Measurements from ENCODE around the gene FOLR3. TPM values are rescaled to one million over a fixed set of nuclear protein-coding genes. Genes with fewer than 3 reads are reported as not detected.
A peak's percentile ranks its signal among the peaks of the same experiment; 100 is the strongest.

The FOLR3 gene
- total RNA-seq, 1 donor from 2014 or later, result not detected

DNA sequence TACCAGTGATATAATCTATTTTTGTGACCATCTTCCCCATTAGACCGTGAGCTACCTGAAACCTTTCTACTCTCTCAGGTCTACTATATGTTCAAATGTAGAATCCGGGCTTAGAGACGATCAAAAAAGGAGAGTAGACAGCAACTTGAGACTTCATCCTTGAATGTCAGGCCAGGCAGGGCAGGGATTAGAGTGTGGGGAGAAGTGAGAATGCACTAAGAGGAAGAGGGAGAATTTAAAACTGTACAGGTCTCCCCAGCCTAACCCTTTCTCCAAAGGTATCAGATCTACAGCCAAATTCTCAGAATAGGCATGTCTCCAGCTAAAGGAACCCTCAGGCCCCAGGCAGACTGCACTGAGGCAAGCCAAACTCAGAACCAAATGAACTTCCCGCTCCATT, 33.4 kb upstream of the FOLR3 start:
- no peaks in the 10 kb centered on the region for H3K9me3 Mint-ChIP-seq (ENCODE audit: low read depth)
- peaks cover 37% of the 10 kb centered on the region for H3K4me1 Mint-ChIP-seq (ENCODE audit: low read depth)
- peak overlapping the region; percentile 86 for H3K4me3 Mint-ChIP-seq (ENCODE audit: unreplicated experiment)
- no peak for DNase-seq (ENCODE audit: low spot score)
- H3K27me3 Mint-ChIP-seq (ENCODE audit: low read depth), result no peaks in the 10 kb centered on the region
- TF ChIP-seq, protein P1, sequence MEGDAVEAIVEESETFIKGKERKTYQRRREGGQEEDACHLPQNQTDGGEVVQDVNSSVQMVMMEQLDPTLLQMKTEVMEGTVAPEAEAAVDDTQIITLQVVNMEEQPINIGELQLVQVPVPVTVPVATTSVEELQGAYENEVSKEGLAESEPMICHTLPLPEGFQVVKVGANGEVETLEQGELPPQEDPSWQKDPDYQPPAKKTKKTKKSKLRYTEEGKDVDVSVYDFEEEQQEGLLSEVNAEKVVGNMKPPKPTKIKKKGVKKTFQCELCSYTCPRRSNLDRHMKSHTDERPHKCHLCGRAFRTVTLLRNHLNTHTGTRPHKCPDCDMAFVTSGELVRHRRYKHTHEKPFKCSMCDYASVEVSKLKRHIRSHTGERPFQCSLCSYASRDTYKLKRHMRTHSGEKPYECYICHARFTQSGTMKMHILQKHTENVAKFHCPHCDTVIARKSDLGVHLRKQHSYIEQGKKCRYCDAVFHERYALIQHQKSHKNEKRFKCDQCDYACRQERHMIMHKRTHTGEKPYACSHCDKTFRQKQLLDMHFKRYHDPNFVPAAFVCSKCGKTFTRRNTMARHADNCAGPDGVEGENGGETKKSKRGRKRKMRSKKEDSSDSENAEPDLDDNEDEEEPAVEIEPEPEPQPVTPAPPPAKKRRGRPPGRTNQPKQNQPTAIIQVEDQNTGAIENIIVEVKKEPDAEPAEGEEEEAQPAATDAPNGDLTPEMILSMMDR (IDR thresholded peaks at IDR 0.05), result no peak
- H3K27ac Mint-ChIP-seq (ENCODE audit: unreplicated experiment), result peak overlapping the region; percentile 95
- H3K36me3 Mint-ChIP-seq (ENCODE audit: low read depth), result peaks cover 8% of the 10 kb centered on the region

DNA sequence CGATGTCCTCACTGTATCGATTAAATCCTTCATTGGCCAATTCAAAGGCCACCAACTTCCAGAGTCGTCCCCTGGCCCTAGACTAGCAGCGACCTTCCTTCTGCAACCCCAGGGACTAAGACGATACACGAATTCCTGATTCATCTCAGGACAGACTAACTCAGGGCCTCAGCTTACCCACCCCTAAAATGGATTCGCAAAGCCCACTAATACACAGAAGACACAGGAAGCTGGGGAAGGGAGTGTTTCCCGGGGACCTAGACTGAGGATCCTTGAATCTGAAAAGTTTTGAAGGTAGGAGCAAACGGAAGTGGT, 32.9 kb upstream of the FOLR3 start:
- H3K4me1 Mint-ChIP-seq (ENCODE audit: low read depth), result peaks cover 37% of the 10 kb centered on the region
- H3K4me3 Mint-ChIP-seq (ENCODE audit: unreplicated experiment), result peak overlapping the region; percentile 86
- no peaks in the 10 kb centered on the region for H3K27me3 Mint-ChIP-seq (ENCODE audit: low read depth)
- no peak for DNase-seq (ENCODE audit: low spot score)
- TF ChIP-seq, protein P1 (IDR thresholded peaks at IDR 0.05), result no peak
- H3K27ac Mint-ChIP-seq (ENCODE audit: unreplicated experiment), result peak overlapping the region; percentile 95
- H3K9me3 Mint-ChIP-seq (ENCODE audit: low read depth), result no peaks in the 10 kb centered on the region
- H3K36me3 Mint-ChIP-seq (ENCODE audit: low read depth), result peaks cover 8% of the 10 kb centered on the region

DNA sequence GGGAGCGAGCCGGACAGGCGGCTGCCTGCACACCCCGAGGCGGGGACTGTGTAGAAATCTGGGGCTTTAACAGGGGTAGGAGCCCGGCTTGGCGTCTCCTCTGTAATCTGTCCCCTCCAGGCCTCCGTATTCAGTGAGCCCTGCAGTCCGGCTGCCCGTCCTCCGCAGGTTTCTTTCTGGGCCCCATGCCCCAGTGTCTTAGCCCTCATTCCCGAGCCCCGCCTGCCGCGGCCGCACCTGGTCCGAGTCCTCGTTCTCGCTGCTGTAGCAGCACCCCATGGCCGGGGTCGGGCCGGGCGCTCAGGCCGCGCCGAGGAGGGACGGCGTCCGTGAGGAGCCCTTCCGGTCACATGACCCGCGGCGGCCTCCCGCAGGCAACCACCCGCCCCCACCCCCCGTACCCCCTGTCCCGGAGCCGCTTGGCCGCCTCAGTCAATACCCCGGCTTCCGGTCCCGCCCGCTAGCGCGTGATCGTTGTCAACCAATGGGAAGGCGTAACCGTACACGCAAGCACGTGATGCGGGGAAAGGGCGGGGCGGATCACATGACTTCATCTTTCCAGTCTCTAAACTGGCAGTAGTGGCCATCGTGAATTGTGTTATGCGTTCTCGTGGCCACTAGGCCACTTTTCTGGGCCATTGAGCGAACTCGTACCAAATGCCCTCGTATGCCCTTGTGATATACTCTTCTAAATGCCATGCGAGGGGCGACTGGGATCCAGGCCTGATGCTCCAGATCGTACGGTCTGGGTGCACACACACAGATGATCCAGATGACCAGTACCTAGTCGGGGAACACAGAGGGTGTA, 32.4 kb upstream of the FOLR3 start, which contains the start of gene LAMTOR1:
LAMTOR1 (minus strand) TSS at position 352 of the 808 bp plus-strand sequence; CDS start at position 279, 73 bp downstream.
- H3K4me3 Mint-ChIP-seq (ENCODE audit: unreplicated experiment), result peak within 1 kb of the TSS; percentile 86

DNA sequence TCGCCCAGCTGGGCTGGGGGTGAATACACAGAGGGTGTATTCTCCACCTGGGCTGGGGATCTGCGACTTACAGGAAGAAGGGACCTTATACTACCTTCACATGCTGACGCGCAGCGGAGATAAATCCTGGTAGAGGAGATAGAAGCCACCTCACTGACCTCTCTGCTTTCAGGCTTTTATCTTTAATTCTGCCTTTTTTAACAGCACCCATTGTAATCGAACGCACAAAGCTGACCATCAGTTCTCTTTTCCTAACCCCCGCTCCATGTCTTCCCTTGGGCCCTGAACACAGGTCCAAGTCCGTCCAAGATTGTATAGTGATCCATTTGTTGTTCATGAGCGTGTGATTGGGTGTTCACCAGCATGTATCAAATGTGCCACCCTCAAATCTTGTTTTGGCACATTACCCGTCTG, 31.8 kb upstream of the FOLR3 start:
- no peak for DNase-seq (ENCODE audit: low spot score)
- peaks cover 2% of the 10 kb centered on the region for H3K36me3 Mint-ChIP-seq (ENCODE audit: low read depth)
- no peaks in the 10 kb centered on the region for H3K9me3 Mint-ChIP-seq (ENCODE audit: low read depth)
- TF ChIP-seq, protein P1 (IDR thresholded peaks at IDR 0.05), result peak; percentile 47
- peak overlapping the region; percentile 86 for H3K4me3 Mint-ChIP-seq (ENCODE audit: unreplicated experiment)
- no peaks in the 10 kb centered on the region for H3K27me3 Mint-ChIP-seq (ENCODE audit: low read depth)
- peak overlapping the region; percentile 95 for H3K27ac Mint-ChIP-seq (ENCODE audit: unreplicated experiment)
- H3K4me1 Mint-ChIP-seq (ENCODE audit: low read depth), result peaks cover 37% of the 10 kb centered on the region

More for the DNA sequence above, 32.4 kb upstream of the FOLR3 start, which contains the start of gene LAMTOR1:
- Mint-ChIP-seq H3K27me3 (ENCODE audit: low read depth) (no peaks in the 10 kb centered on the region), H3K4me1 (ENCODE audit: low read depth) (peaks cover 37% of the 10 kb centered on the region), H3K9me3 (ENCODE audit: low read depth) (no peaks in the 10 kb centered on the region), H3K36me3 (ENCODE audit: low read depth) (peaks cover 3% of the 10 kb centered on the region), H3K27ac (ENCODE audit: unreplicated experiment) (peak within 1 kb of the TSS; percentile 95)
- TF ChIP-seq, protein P1 (IDR thresholded peaks at IDR 0.05), result peak; percentile 74
- DNase-seq (ENCODE audit: low spot score), result peak; percentile 99

DNA sequence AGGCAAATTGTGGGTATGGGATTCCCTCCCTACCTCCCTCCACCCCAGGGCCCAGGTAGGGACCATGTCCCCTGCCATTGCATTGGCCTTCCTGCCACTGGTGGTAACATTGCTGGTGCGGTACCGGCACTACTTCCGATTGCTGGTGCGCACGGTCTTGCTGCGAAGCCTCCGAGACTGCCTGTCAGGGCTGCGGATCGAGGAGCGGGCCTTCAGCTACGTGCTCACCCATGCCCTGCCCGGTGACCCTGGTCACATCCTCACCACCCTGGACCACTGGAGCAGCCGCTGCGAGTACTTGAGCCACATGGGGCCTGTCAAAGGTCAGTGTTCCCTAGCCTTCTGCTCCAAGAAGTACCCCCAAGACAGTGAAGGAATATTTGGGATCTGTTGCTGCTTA, 29.6 kb upstream of the FOLR3 start, which contains the start of gene TOMT:
TOMT (plus strand) TSS at position 37 of the 400 bp plus-strand sequence; CDS start at position 65, 28 bp downstream.
- Mint-ChIP-seq H3K4me1 (ENCODE audit: low read depth) (peaks cover 30% of the 10 kb centered on the region), H3K36me3 (ENCODE audit: low read depth) (peaks cover 5% of the 10 kb centered on the region), H3K27ac (ENCODE audit: unreplicated experiment) (no peak within 1 kb of the TSS), H3K4me3 (ENCODE audit: unreplicated experiment) (no peak within 1 kb of the TSS), H3K9me3 (ENCODE audit: low read depth) (no peaks in the 10 kb centered on the region), H3K27me3 (ENCODE audit: low read depth) (no peaks in the 10 kb centered on the region)
- TF ChIP-seq, protein P1 (IDR thresholded peaks at IDR 0.05), result no peak
- no peak for DNase-seq (ENCODE audit: low spot score)

Measured in chondrocyte (in vitro differentiated cells).